SK-MEL-5 (cell line): ENCODE measurements around the gene CABLES1. TPM values are rescaled to one million over a fixed set of nuclear protein-coding genes. Genes with fewer than 3 reads are reported as not detected.
A peak's percentile ranks its signal among the peaks of the same experiment; 100 is the strongest.

ENCODE experiments used
- DNase-seq: peaks from one replicate; pipeline ENCODE4 v3.0.0-alpha.2; 2016; ENCODE audit warnings: low read depth, low spot score
- in situ Hi-C: cut with HindIII; loops from 2 replicates; pipeline ENCODE4 v1.10.0; 2016; ENCODE audit warnings: low sequenced_read_pairs, high pct_unique_total_duplicates, low pct_unique_long_range_greater_than_20kb
- total RNA-seq: library from RNA; depleted of rRNA; stranded (reverse); fragments of >200 nt; shearing (Covaris generic); gene quantifications from 2 replicates; pipeline ENCODE4 v1.2.3, GENCODE V29; 2014

Gene CABLES1
- total RNA-seq, 1 experiment from 2014 or later, result 101 TPM

- DNase-seq, result no peak
- in situ Hi-C loops, result no loop called here
These were observed 77.9 kb downstream of the CABLES1 start for GRCh38 chr18:23213200-23213599.

DNA sequence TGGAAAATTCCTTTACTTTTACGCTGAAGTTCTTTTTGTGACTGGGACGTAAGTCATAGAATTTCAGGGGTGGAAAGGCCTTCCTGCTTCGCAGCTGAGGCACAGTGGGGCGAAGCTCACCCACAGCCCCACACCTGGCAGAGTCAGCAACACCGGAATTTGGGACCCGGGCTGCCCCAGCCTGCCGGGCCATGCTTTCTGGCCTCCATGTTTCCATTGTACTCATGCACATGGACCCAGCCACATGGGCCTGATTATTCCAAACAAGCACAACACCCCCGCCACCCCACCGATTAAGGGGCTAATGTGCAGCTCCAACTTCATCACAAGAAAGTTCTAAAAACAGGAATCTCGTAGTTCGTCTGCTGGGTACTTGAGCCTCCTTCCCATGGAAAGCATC, 82.5 kb downstream of the CABLES1 start:
- in situ Hi-C loops, result no loop called here
- no peak for DNase-seq

DNA sequence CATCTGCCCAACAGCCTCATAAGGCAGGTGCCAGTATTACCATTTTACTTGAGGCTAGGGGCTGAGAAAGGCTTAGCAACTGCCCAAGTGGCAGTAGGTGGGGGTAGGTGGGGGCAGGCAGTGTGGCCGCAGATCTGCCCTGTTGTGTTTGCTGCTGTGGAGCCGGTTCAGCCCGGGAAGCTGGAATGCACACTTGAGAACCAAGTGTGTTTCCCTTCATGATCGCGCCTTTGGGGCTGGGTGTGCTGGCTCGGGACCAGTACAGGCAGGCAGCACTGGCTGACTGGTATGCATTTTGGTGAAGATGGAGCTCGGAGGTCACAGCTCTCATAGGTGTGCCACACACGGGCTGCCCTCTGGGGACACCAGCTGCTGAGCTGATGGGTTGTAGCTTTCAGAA, 85.1 kb downstream of the CABLES1 start:
- DNase-seq, result no peak

GRCh38 chr18:23223641-23224040, 88.4 kb downstream of the CABLES1 start:
- in situ Hi-C loops, result no loop called here
- no peak for DNase-seq

More for the DNA sequence above, 85.1 kb downstream of the CABLES1 start:
- in situ Hi-C loops, result no loop called here

GRCh38 chr18:23225503-23225902, 90.2 kb downstream of the CABLES1 start:
- DNase-seq, result no peak
- in situ Hi-C loops, result no loop called here

GRCh38 chr18:23226391-23226790, 91.1 kb downstream of the CABLES1 start:
- no peak for DNase-seq
- in situ Hi-C loops, result no loop called here

DNA sequence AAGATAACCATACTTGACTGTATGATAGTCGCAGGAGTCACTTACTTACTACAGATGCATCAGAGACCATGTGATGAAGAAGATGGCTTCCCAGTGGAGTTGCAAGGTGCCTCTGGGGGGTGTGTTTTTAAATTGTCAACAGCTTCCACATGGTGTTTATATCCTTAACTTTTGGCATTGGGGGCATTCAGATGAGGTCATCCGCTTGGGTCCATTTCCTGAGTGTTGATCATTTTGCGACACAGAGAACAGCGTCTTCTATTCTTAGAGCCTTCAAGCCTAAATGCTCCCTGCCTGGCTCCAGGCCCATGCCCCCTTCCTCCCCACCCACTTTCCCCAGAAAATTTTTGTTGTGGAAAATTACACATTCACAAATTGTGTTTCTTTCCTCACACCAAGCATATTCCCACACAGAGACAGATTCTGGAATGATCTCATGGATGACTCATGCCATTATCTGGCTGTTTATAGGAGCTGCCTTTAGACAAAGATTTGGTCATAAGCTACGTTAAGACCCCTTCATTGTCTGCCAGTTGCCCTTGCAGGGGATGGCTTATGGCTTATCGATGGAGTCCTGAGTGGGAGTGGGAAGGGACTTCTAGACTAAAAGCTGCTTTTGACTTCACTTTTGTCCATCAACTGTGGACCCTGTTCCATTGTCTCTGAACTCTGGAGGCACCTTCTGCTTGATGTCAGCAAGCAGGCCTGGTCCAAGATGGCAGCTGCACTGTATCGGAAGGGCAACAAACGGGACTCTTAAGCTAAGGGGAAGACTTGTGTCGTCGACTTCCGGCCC, 91.8 kb downstream of the CABLES1 start:
- no peak for DNase-seq
- in situ Hi-C loops, result no loop called here

DNA sequence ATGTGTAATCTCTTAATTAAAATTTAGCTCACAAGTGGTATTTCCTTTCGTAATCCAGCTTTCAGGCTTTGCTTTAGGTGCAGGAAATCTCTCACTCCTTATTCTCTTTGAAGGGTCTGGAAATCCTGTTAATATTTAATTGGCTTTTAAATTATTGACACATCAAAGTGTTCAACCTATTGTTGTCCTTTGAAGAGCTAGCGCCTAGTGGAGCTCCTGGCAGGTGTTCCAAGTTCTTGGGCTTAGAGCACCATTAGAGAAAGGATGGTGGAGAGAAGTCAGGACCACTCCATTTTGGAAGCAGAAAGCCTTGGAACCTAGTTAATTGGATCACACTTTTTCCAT, 92.4 kb downstream of the CABLES1 start:
- in situ Hi-C loops, result no loop called here
- DNase-seq, result no peak

DNA sequence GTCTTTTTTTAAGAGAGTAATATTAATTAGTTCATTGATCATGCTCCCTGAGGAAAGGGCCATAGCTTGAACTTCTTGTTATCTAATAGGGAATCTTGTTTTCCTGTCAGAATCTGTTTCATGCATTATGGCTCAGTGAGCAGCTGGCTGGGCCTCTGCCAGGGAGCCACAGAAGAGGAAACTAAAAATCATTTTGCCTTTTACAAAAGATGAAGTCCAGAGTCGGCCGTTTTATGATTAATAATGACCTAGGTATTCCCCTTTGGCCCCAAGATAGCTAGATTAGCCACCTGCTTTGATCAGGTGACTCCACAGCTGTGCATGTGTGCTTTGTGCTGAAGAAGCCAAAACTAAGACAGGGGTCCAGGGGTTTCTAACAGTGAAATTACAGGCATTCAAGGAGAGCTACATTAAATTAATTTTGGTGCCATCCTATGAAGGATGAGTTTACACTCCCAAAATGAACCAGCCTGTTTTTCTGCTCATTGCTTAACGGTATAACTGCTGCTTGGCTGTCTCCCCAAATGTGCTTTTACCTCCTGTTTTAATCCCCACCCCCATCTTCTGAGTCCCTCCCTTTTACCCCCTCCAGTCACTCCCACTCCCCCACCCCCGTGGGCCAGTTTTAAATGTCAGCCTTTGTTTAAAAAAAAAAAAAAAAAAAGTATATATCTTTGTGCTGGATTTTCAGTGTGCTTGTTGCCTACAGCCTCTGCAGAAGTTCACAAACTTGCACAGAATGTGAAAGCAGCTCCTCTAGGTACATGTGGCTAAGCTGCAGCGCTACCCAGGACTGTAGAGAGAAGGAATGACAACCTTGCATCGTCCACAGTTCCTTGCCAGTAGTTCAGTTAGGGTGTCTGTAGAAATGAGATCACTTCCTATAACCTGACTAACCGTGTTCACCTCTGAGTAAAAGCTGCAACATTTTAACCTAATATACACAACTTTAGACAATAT, 93.1 kb downstream of the CABLES1 start:
- in situ Hi-C loops, result no loop called here

DNA sequence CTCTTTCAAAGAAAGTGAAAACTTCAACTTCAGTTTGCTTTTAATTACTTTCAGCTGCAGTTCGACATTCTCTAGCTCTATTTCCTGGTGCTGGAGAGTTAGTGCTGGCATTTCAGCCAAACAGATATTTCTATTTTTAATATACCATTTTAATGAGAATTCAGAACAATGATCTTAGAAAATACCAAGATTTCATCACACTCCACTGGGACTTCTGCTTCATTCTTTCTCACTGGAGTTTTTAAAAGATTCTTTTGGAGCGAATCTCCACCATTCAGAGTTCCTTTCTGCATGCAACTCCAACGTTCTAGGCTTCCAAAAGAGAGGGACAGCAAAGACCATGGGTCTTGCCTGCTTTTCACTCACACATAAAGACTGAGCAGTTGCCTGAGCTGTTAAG, 94.2 kb downstream of the CABLES1 start:
- in situ Hi-C loops, result no loop called here
- no peak for DNase-seq

More for the DNA sequence above, 93.1 kb downstream of the CABLES1 start:
- no peak for DNase-seq

DNA sequence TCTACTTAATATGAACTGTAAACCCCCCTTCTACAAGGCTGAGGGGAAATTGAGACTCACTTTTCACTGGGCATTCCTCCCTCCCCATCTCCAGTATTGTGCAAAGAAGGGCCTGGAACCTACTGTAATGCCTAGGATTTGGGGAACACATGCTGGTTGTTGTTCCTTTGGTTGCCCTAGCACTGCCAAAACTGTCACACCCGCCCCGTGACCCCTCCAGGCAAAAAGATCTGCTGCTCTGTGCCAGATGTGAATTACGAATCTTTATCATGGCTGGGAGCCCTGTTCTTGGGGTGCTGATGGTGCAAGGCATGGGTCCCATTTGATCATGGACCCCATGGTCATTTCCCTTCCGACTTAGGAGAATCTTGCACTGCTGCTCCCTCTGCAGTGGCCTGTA, 95.4 kb downstream of the CABLES1 start:
- in situ Hi-C loops, result no loop called here
- DNase-seq, result no peak

- peak; percentile 81 for DNase-seq
- in situ Hi-C loops, result no loop called here
These were observed 96.2 kb downstream of the CABLES1 start for GRCh38 chr18:23231340-23232021.

GRCh38 chr18:23232331-23232730, 97.0 kb downstream of the CABLES1 start:
- in situ Hi-C loops, result no loop called here
- peak; percentile 45 for DNase-seq

- no peak for DNase-seq
- in situ Hi-C loops, result no loop called here
These were observed 99.3 kb downstream of the CABLES1 start for GRCh38 chr18:23234619-23235018.

GRCh38 chr18:23235336-23235735, 100.1 kb downstream of the CABLES1 start:
- no peak for DNase-seq
- in situ Hi-C loops, result no loop called here

- in situ Hi-C loops, result no loop called here
- no peak for DNase-seq
These were observed 100.6 kb downstream of the CABLES1 start for GRCh38 chr18:23235860-23236259.

DNA sequence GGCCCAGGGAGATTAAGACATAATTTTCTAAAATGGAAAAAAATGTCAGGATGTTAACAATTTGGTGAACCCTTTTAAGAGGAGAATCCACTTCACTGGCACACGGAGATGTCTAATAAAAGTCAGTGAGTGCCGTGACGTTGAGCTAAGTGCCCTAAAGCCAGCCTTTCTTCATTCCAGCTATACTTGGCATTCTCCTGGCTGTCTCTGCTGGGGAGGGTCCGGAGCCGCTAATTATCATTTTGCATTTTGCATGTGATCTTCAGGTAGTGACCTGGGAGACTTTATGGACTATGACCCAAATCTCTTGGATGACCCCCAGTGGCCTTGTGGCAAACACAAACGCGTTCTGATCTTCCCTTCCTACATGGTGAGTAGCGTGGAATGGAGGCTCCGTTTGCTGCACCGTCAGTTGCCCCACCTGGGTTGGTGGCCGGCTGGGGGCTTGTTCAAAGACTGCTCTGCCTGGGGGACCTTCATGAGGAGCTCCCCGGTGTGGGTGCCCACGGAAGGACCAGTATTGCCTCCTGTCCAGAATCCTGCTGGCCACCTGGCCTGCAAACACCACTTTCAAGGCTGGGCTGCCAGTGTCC, 101.7 kb downstream of the CABLES1 start:
- no peak for DNase-seq
- in situ Hi-C loops, result no loop called here
